Neural progenitor cell (in vitro differentiated cells): ENCODE measurements around the gene CCDC124. TPM values are rescaled to one million over a fixed set of nuclear protein-coding genes. Genes with fewer than 3 reads are reported as not detected.

Experiments
- DNase-seq: peaks from one replicate; pipeline ENCODE4 v3.0.0-alpha.2; 2016; ENCODE audit warnings: low spot score
- H2AFZ ChIP-seq: fragments of 200-600 bp; sonication (generic); replicated peaks from 2 replicates; pipeline ENCODE4 v1.6.1; 2016; ENCODE audit warnings: antibody characterized with exemption
- H3F3A ChIP-seq: fragments of 200-600 bp; sonication (generic); 2 replicates; pipeline ENCODE4 v1.6.1; 2016; ENCODE audit warnings: antibody characterized with exemption, low read depth
- H3K27ac ChIP-seq: fragments of 200-600 bp; sonication (generic); 2 replicates; pipeline ENCODE4 v1.5.1; 2016; ENCODE audit warnings: mild to moderate bottlenecking
- H3K27me3 ChIP-seq: fragments of 200-600 bp; sonication (generic); 2 replicates; pipeline ENCODE4 v1.6.1; 2016; ENCODE audit warnings: mild to moderate bottlenecking, moderate library complexity
- H3K36me3 ChIP-seq: fragments of 200-600 bp; sonication (generic); 2 replicates; pipeline ENCODE4 v1.5.1; 2016
- H3K4me1 ChIP-seq: fragments of 200-600 bp; sonication (generic); 2 replicates; pipeline ENCODE4 v1.6.1; 2016; ENCODE audit warnings: mixed run types
- H3K4me2 ChIP-seq: fragments of 200-600 bp; sonication (generic); 2 replicates; pipeline ENCODE4 v1.6.1; 2016
- H3K4me3 ChIP-seq: fragments of 200-600 bp; sonication (generic); 2 replicates; pipeline ENCODE4 v1.5.1; 2016
- H3K79me2 ChIP-seq: fragments of 200-600 bp; sonication (generic); 2 replicates; pipeline ENCODE4 v1.6.1; 2016; ENCODE audit warnings: low read depth
- H3K9ac ChIP-seq: fragments of 200-600 bp; sonication (generic); 2 replicates; pipeline ENCODE4 v1.6.1; 2016
- H3K9me3 ChIP-seq: fragments of 200-600 bp; sonication (generic); 2 replicates; pipeline ENCODE4 v1.5.1; 2016; ENCODE audit warnings: low read depth
- H4K20me1 ChIP-seq: fragments of 200-600 bp; sonication (generic); 2 replicates; pipeline ENCODE4 v1.6.1; 2016; ENCODE audit warnings: low read depth
- H3K27ac Mint-ChIP-seq: 3 replicates; pipeline ENCODE4 v1.8.0; 2021; ENCODE audit warnings: mixed read lengths
- H3K27me3 Mint-ChIP-seq: 2 replicates; pipeline ENCODE4 v1.8.0; 2022; ENCODE audit warnings: low read depth, mild to moderate bottlenecking, inconsistent platforms, moderate library complexity, mixed read lengths; ENCODE audit not compliant: insufficient read depth
- H3K36me3 Mint-ChIP-seq: 3 replicates; pipeline ENCODE4 v1.8.0; 2021; ENCODE audit warnings: mixed read lengths
- H3K4me1 Mint-ChIP-seq: 3 replicates; pipeline ENCODE4 v1.8.0; 2021; ENCODE audit warnings: mixed read lengths
- H3K4me3 Mint-ChIP-seq: 3 replicates; pipeline ENCODE4 v1.8.0; 2021; ENCODE audit warnings: mild to moderate bottlenecking, moderate library complexity, mixed read lengths
- H3K9me3 Mint-ChIP-seq: 3 replicates; pipeline ENCODE4 v1.8.0; 2020; ENCODE audit warnings: mixed read lengths
- EZH2 ChIP-seq: fragments of 200-600 bp; sonication (generic); IDR thresholded peaks from 2 replicates; pipeline ENCODE4 v1.6.1; 2017; ENCODE audit warnings: antibody characterized with exemption, mild to moderate bottlenecking, moderate library complexity
- EZH2phosphoT487 ChIP-seq: fragments of 200-600 bp; sonication (generic); IDR thresholded peaks from 2 replicates; pipeline ENCODE4 v1.6.1; 2017; ENCODE audit warnings: antibody characterized with exemption
- total RNA-seq: library from RNA; depleted of rRNA; stranded (reverse); fragments of >200 nt; gene quantifications from 2 replicates; pipeline ENCODE4 v1.2.3, GENCODE V29; 2015; ENCODE audit warnings: low replicate concordance
- TF ChIP-seq, protein P1 (sequence below): fragments of 200-600 bp; sonication (generic); IDR thresholded peaks from 2 replicates; pipeline ENCODE4 v1.5.1; 2017; ENCODE audit warnings: antibody characterized with exemption, mild to moderate bottlenecking

Gene CCDC124
- total RNA-seq, 1 donor from 2014 or later: 23.3 TPM

DNA sequence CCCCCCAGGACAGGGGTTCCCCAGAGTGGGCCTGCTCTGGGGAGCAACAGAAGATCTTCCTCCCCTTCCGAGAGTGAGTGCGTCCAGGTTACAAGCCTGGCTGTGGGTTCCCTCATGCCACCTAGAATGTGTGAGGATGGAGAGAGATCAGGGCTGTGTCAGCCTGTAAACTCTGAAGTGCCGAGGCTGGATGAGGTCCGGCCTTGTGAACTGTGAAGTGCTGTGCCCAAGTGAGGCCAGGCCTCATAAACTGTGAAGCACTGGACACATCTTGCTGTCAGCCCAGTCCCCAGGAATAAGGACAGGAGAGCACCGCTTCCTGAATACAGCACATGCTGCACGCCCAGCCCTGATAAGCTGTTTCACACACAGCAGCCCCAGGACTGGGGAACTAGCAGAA lies 41.7 kb downstream of the CCDC124 start:
- Histone ChIP-seq H3K4me2 (no peak overlapping the region), H3K4me3 (no peak overlapping the region), H3K4me1 (no peaks in the 10 kb centered on the region), H3K79me2 (no peaks in the 10 kb centered on the region), H3K27ac (no peak overlapping the region), H2AFZ (no peak overlapping the region), H3K9ac (no peak overlapping the region), H3F3A (no peaks in the 10 kb centered on the region), H3K9me3 (no peaks in the 10 kb centered on the region), H3K27me3 (no peaks in the 10 kb centered on the region), H4K20me1 (no peaks in the 10 kb centered on the region), H3K36me3 (no peaks in the 10 kb centered on the region)
- Mint-ChIP-seq H3K9me3 (no peaks in the 10 kb centered on the region), H3K36me3 (peaks cover 2% of the 10 kb centered on the region), H3K27me3 (peaks cover 4% of the 10 kb centered on the region), H3K27ac (no peak overlapping the region), H3K4me1 (peaks cover 15% of the 10 kb centered on the region), H3K4me3 (no peak overlapping the region)
- DNase-seq: no peak
- TF ChIP-seq EZH2phosphoT487 (no peak), EZH2 (no peak)
- TF ChIP-seq, protein P1, sequence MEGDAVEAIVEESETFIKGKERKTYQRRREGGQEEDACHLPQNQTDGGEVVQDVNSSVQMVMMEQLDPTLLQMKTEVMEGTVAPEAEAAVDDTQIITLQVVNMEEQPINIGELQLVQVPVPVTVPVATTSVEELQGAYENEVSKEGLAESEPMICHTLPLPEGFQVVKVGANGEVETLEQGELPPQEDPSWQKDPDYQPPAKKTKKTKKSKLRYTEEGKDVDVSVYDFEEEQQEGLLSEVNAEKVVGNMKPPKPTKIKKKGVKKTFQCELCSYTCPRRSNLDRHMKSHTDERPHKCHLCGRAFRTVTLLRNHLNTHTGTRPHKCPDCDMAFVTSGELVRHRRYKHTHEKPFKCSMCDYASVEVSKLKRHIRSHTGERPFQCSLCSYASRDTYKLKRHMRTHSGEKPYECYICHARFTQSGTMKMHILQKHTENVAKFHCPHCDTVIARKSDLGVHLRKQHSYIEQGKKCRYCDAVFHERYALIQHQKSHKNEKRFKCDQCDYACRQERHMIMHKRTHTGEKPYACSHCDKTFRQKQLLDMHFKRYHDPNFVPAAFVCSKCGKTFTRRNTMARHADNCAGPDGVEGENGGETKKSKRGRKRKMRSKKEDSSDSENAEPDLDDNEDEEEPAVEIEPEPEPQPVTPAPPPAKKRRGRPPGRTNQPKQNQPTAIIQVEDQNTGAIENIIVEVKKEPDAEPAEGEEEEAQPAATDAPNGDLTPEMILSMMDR: no peak

DNA sequence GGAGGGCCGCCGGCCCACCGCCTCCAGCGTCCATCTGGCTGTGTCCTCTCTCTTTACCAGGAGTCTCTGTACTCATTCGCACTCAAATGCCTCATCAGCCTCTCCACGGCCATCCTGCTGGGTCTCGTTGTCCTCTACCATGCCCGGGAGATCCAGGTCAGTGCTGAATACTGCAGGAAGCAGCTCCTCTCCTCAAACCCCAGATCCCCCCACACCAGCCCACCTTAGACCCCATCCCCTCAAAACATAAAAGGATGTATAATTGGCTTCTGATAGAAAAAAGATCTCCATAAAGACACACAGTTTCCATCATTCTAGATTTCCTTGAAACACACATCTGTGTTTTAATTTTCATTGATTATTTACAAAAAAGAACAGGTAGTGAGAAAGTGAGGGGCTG lies 42.2 kb downstream of the CCDC124 start:
- H4K20me1 ChIP-seq: no peaks in the 10 kb centered on the region
- no peak for DNase-seq
- no peak overlapping the region for H3K4me3 Mint-ChIP-seq
- TF ChIP-seq EZH2 (no peak), EZH2phosphoT487 (no peak)
- TF ChIP-seq, protein P1: no peak
- no peaks in the 10 kb centered on the region for H3K27me3 ChIP-seq
- H3K4me1 Mint-ChIP-seq: peaks cover 15% of the 10 kb centered on the region
- H3K27me3 Mint-ChIP-seq: peaks cover 4% of the 10 kb centered on the region
- H3F3A ChIP-seq: no peaks in the 10 kb centered on the region
- no peak overlapping the region for H2AFZ ChIP-seq
- H3K36me3 Mint-ChIP-seq: peaks cover 2% of the 10 kb centered on the region
- peak overlapping the region; percentile 54 for H3K27ac Mint-ChIP-seq
- no peaks in the 10 kb centered on the region for H3K9me3 ChIP-seq
- no peaks in the 10 kb centered on the region for H3K4me1 ChIP-seq
- H3K36me3 ChIP-seq: no peaks in the 10 kb centered on the region
- no peak overlapping the region for H3K9ac ChIP-seq
- no peaks in the 10 kb centered on the region for H3K79me2 ChIP-seq
- no peaks in the 10 kb centered on the region for H3K9me3 Mint-ChIP-seq
- H3K27ac ChIP-seq: no peak overlapping the region
- no peak overlapping the region for H3K4me2 ChIP-seq
- H3K4me3 ChIP-seq: no peak overlapping the region

DNA sequence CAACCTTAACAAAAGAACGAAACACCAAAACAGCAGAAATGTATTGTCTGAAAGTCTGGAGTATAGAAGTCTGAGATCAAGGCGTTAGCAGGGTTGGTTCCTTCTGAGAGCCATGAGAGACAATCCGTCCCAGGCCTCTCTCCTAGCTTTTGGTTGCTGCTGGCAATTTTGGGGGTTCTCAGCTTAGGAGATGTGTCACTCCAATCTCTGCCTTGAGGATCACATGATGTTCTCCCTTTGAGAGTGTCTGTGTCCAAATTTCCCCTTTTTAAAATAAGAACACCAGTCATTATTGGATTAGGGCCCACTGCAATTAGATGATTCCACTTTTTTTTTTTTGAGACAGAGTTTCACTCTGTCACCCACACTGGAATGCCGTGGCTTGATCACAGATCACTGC lies 44.2 kb downstream of the CCDC124 start:
- H3K4me1 Mint-ChIP-seq: peaks cover 14% of the 10 kb centered on the region
- peaks cover 2% of the 10 kb centered on the region for H3K36me3 Mint-ChIP-seq
- H3K36me3 ChIP-seq: no peaks in the 10 kb centered on the region
- no peaks in the 10 kb centered on the region for H3K9me3 ChIP-seq
- no peaks in the 10 kb centered on the region for H3K4me1 ChIP-seq
- H3K4me3 Mint-ChIP-seq: no peak overlapping the region
- H3K27me3 ChIP-seq: no peaks in the 10 kb centered on the region
- TF ChIP-seq EZH2phosphoT487: no peak
- TF ChIP-seq, protein P1: no peak
- TF ChIP-seq EZH2: no peak
- no peak overlapping the region for H3K4me3 ChIP-seq
- no peak overlapping the region for H2AFZ ChIP-seq
- H3K79me2 ChIP-seq: no peaks in the 10 kb centered on the region
- no peak overlapping the region for H3K9ac ChIP-seq
- peaks cover 8% of the 10 kb centered on the region for H3K27me3 Mint-ChIP-seq
- no peaks in the 10 kb centered on the region for H3K9me3 Mint-ChIP-seq
- H3K27ac ChIP-seq: no peak overlapping the region
- H3F3A ChIP-seq: no peaks in the 10 kb centered on the region
- no peak overlapping the region for H3K27ac Mint-ChIP-seq
- no peak for DNase-seq
- no peaks in the 10 kb centered on the region for H4K20me1 ChIP-seq
- no peak overlapping the region for H3K4me2 ChIP-seq
